GM12875 (cell line): ENCODE results near the gene TLR4.

Source experiments
- H3K4me3 ChIP-seq: one replicate; pipeline ENCODE4 v1.5.1; 2011; ENCODE audit warnings: low read depth, low read length, control low read depth
- CTCF ChIP-seq: IDR thresholded peaks from 2 replicates; pipeline ENCODE4 v1.5.1; 2011; ENCODE audit warnings: low read depth, mild to moderate bottlenecking, control low read depth, inconsistent platforms, low read length, moderate library complexity, borderline replicate concordance; ENCODE audit not compliant: insufficient read depth

TLR4 gene

GRCh38 chr9:117742131-117742530, 37.9 kb downstream of the TLR4 start:
- no peak overlapping the region for H3K4me3 ChIP-seq
- no peak for TF ChIP-seq CTCF

- TF ChIP-seq CTCF: no peak
Measured at GRCh38 chr9:117744369-117744768, 40.2 kb downstream of the TLR4 start.

GRCh38 chr9:117744856-117745389, 40.7 kb downstream of the TLR4 start:
- no peak for TF ChIP-seq CTCF

More at GRCh38 chr9:117744369-117744768, 40.2 kb downstream of the TLR4 start:
- no peak overlapping the region for H3K4me3 ChIP-seq

GRCh38 chr9:117745598-117745997, 41.4 kb downstream of the TLR4 start:
- H3K4me3 ChIP-seq: no peak overlapping the region

More at GRCh38 chr9:117744856-117745389, 40.7 kb downstream of the TLR4 start:
- no peak overlapping the region for H3K4me3 ChIP-seq

GRCh38 chr9:117746263-117746662, 42.1 kb downstream of the TLR4 start:
- TF ChIP-seq CTCF: no peak
- H3K4me3 ChIP-seq: no peak overlapping the region

More at GRCh38 chr9:117745598-117745997, 41.4 kb downstream of the TLR4 start:
- no peak for TF ChIP-seq CTCF

GRCh38 chr9:117747386-117747970, 43.3 kb downstream of the TLR4 start:
- no peak for TF ChIP-seq CTCF
- no peak overlapping the region for H3K4me3 ChIP-seq

- no peak overlapping the region for H3K4me3 ChIP-seq
Measured at GRCh38 chr9:117750401-117750800, 46.2 kb downstream of the TLR4 start.

More at GRCh38 chr9:117750401-117750800, 46.2 kb downstream of the TLR4 start:
- TF ChIP-seq CTCF: no peak
